HG03025 (cell line): ENCODE measurements around the gene TOM1L1.

ENCODE experiments used
- ATAC-seq: cut with Tn5 transposase; IDR thresholded peaks from one replicate; pipeline ENCODE4 v1.9.1; 2021; ENCODE audit warnings: mild to moderate bottlenecking, moderate library complexity; ENCODE audit not compliant: unreplicated experiment, low FRiP score

TOM1L1 gene

DNA sequence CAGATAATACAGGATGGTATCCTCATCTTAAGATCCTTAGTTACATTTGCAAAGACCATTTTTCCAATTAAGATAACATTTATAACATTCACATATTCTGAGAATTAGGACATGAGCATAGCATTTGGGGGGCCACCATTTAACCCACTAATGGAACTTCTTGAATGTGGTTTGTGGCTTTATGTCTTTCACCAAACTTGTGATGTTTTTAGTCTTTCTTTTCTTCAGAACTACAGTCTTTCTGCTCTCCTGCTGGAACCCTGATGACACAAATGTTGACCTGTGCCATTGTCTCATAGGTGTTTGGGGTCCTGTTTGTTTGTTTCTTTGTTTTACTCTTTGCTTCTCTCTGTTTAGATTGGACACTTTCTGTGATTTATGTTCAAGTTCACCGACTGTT is 44.6 kb downstream of the TOM1L1 start:
- ATAC-seq, result no peak

DNA sequence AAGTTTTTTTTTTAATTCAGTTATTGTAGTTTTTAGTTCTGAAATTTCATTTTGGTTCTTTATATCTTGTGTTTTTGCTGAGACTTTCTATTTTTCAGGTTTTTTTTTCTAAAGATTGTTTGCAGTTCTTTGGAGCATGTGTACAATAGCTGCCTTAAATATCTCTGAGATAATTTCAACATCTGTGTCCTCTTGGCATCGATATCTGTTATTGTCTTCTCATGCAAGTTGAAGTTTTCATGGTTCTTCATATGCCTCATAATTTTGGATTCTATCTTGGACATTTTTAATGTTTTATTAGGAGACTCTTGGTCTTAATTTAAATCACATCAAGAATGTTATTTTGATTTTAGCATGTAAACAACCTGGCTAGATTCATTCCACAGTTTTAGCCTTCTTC is 45.0 kb downstream of the TOM1L1 start:
- ATAC-seq, result no peak

DNA sequence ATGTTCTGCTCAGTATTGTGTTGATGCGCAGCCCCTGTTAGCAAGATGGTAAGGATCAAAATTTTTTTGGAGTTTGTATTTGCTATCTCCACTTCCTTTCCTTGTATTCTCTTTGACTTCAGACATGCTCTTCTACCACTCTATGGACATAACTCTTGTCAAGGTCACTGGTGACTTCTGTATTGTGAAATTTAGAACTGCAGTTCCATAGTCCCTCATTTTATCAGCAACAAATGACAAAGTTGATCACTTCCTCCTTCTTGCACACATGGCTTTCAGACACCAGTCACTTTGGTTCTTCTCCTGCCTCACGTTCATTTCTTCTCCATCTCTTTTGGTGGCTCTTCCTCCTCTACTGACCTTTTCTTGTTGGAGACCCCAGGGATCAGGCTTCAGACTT is 46.7 kb downstream of the TOM1L1 start:
- no peak for ATAC-seq

DNA sequence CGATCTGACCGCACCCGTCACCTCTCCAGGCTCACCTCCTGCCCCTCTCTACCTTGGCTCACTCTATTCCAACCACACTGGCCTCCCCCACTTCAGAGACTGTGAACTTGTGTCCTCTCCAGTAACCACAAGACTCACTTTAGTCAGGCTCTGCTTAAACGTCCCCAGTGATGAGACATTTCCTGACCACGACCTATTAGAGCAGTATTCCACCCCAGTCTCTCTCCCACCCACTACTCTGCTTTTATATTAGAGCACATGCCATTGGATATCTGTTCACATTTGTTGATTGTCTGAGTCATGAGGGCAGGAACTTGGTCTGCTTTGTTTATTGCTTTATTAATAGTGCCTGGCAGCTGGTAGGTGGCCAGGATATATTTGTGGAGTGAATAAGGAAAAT is 47.7 kb downstream of the TOM1L1 start:
- no peak for ATAC-seq

DNA sequence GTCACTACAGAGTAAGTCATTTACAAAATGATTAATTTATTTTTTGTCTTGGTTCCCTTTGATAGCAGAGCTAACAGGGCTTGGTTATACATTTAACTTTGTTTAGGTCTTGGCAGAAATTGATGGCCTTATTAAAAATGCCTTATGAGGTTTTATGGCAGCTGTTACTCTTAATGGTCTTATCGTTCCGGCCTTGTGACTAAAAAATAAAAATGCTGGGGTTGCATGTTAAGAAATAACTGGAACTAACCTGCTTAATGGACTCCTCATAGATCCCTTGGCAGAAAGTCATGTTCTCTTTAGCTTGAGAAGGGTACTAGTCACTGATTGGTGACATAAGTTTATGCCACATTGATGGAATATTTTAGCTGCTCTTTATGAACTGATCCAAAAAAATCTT is 49.5 kb downstream of the TOM1L1 start:
- no peak for ATAC-seq

DNA sequence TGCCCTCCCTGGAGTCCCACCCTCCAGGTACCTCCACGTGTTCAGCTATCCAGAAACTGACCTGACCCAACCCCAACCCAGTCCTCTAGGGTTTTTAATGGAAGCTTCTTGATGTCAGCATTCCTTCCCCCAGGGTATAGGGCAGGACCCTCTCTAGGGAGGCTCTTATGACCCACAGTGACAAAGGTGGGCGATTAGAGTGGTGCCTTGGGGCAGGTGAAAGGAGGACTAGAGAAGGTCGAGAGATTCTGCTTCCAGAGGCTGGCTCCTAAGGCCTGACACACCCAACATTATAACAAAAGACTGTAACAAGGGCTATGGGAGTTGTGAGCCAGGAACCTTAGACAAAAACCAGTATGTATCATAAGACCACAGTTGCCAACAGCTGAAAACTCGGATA is 50.6 kb downstream of the TOM1L1 start:
- ATAC-seq, result no peak

DNA sequence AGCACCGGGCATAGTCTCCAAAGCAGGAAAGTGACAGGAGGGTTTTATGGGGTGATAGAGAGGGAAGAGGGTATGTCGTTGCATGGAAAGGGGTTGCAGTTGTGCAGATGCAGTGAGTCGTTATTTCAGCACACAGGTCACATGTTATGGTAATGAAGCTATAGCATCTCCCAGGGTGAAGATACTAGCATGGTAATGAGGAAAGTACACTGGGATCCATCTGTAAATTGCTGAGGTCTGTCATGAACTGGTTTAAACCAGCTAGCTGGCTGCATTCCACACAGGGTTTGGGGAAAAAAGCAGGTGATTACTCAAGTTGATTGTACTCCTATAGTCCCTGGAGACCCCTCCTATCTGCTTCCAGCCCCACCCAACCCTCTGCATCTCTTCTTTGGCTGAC is 56.1 kb downstream of the TOM1L1 start:
- ATAC-seq, result no peak

DNA sequence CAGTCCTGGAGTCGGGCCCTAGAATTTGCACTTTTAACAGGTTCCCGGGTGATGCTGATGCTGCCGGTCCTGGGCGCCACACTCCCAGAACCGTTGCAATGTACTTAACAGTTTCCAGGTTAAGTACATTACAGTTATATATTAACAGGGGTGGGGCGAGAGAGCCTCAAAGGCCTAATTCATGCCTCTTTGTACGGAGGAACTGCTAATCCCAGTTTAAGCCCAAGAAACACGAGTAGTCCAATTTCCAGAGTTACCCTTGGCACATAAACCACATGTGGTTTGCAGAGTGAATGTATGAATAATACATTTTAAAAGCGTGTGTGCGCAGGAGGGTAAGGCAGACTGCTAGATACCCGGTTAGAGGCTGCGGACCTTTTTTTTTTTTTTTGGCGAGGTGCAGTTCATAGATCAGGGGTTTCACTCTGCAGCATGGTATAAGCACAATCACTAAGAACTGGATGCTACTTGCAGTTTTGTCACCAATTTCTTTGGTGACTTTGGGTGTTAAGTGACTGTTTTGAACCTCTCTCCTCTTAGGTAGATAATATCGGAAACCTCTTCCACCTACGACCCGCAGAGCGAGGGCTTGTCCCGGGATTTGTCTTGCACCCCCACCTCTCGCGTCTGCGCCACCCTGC is 67.1 kb downstream of the TOM1L1 start:
- ATAC-seq, result peak; percentile 22

DNA sequence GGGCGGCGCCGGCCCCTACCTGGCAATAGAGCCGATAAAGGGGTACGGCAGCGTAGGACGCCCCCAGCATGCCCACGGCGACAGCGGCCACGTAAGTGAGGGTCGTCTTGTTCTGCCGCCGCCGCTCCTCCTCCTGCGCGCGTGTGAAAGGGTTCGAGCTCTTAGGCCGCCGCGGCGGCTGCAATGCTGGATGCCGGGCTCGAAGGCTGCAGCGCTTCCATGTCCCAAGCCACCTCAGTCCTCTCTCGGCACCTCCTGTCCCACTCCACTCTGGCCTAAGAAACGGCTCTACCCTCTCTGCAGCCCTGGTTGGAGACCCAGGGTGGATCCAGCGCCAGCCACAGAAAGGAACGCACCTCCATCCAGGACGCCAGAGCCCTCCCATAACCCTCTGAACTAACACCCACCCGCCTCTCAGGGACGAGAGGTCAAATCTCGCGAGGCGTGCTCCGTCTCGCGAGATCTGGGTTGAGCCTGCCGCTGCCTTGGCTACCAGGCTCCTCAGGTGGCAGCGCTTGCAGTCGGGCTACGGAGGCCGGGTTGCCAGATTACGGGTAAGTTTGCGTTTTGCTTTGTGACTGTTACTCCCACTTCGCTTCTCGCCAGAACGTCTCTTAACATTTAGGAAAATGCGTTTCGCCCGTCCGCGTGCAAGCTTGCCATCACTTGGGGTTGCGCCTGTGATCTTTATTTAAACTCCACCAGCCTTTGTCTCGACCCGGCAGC is 67.8 kb downstream of the TOM1L1 start, which contains the start of the genes COX11 and STXBP4:
Gene COX11 (minus strand): TSS at position 393 of the 726 bp plus-strand sequence. CDS start 8 bp downstream, at position 385.
Gene STXBP4 (plus strand): TSS at position 504 of the 726 bp plus-strand sequence. CDS start 17,455 bp downstream, outside the sequence.
- peak; percentile 94 for ATAC-seq

DNA sequence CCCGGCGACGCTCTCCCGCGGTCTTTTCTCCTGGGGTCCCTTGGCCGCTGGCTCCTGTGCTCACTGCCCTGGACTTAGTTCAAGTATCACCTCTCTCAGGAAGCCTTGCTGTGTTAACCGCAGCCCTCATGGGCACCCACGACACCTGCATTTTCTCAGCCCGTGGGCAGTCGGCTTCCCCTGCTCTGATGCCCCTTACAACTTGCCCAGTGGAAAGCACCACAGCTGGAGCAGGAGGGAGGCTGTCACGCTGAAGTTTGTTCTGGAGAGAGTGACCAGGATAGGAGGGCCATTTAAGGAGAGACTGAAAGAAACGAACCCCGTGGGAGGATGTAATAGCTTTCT is 68.3 kb downstream of the TOM1L1 start:
- peak; percentile 32 for ATAC-seq

DNA sequence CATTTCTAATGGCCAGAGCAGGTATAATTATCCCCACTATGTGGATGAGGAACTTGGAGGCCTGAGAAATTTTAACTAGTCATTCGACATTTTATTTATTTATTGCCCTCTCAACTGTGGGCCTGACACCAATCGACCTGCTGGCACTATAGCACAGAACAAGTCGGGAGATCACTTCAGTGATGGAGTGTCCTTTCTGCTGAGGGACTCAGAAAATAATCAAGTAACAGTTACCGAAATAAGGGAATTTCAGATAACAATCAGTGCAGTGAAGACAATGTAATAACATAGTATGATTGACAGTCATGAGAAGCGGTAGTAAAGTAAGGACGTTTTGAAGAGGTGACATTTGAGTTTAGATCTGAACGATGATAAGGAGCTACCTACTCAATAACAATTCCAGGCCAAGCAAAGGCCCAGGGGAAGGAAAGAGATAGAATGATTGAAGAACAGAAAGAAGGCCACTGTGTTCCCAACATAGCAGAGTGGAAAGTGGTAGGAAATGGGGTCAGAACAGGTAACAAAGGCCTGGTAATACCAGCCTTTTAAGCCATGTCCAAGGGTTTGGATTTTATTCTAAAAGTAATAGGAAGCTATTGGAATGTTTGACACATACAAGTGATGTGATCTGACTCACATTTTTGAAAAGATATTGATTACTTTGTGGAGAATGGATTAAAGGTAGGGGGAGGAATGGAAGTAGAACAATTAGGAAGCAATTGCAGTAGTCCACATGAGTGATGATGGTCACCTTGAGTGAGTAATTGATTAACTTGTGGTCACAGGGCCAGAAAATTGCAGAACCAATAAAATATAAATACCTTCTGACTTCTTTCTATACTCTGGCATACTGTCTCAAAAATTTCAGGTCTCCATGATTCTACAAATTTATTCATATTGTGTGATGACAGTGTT is 69.3 kb downstream of the TOM1L1 start:
- ATAC-seq, result no peak

DNA sequence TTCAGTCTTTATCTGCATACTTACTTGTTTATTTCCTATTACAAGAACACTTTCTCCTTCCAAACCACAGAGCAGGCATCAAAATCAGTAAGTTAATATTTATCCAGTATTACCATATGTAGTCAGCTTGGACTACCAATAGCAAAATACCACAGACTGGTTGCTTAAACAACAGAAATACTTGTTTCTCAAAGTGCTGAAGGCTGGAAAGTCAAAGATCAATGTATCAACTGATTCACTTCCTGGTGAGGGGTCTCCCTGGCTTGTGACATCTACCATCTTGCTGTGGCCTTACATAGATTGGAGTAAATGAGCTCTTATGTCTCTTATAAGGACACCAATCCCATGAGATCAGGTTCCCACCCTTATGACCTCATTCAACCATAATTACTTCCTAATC is 70.5 kb downstream of the TOM1L1 start:
- no peak for ATAC-seq

DNA sequence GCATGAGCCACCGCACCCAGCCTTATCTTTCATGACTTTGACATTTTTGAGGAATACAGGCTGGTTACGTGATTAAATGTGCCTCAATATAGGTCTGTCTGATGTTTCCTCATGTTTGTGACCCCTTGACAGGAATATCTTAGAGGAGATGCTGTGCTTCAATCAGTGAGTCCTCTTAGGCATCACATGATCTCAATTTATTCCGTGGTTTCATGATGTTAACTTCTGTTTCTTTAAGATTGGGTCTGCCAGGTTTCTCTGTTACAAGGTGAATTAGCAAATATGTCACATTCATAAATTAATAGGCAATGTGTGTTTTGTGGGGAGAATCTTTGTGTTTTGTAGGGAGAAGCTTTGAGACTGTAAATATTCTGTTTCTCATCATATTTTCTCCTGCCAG is 71.2 kb downstream of the TOM1L1 start:
- ATAC-seq, result no peak

DNA sequence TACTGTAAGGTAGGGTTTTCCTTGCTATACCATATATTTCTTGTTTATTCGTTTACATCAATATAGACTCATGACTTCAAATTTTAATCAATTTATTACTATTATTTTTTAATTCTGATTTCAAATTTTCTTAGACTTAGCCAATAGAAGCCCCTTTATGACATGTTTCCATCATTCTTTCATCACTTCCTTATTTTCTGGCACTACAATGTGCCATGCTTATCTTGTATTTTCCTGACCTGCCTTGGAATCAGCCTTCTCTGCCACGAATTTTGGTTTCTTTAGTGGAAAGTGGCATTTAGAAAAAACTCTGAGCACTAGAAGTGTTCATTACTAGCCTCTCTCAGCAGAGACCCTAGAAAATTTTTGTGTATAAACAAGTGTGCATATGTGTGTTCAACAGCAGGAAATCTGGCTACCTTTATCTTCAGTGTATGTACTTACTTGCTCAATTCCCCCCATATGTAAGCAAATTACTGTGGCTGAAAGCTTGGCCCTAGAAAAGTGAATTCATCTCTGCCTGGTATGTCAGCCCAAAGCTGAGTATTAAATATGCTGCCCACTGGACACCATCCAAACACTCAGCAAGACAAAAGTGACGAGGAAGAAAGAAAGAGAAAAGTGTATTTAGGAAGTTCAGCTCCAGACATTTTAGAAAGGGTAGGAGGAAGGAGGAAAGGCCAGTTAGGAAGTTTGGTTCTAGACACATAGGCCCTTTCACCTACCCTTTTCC is 71.9 kb downstream of the TOM1L1 start:
- no peak for ATAC-seq

DNA sequence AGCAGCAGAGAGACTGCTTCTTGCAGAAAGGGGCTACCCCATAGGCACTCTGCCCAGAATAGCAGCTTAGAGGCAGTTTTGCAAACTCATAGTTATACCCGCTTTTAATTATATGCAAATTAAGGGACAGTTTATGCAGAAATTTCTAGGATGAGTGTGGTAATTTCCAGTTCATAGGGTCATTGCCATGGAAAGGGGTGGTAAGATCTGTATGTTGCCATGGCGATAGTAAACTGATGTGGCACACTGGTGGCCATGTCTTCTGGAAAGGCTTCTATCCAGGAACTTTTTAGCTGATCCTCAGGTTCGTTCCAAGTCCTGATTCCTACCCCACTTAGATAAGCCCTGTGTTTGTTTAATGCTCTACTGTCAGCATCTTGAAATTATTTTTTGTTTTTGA is 74.1 kb downstream of the TOM1L1 start:
- no peak for ATAC-seq

DNA sequence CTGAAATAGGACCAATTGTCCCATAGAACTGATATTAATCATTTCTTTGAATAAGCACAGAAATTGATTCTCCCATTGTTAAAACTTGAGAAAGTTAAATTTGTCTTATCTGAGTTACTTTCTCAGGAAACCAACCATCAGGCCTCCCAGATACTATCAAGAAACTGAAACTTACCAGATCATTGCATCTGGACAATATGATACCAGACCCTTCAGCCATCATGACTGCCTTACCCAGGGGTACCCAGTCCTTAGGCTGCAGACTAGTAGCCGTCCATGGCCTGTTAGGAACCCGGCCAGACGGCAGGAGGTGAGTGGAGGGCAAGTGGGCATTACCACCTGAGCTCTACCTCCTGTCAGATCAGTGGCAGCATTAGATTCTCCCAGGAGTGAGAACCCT is 75.7 kb downstream of the TOM1L1 start:
- no peak for ATAC-seq

DNA sequence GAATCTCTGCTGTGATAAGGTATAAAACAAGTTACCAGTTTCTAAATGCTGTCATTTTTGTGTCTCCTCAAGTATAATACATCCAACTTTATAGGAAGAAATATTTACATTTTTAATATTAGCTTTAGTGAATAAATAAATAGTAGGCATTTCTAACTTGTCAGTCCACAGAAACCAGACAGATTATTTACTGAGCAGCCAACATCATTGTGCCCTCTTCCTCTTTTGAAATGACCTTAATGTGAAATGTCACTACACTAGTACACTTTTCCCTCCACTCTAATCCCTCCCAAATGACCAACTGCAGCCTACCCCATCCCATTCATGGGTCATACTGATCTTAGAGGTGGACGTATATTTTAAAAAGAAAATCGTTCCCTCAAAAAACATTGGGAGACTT is 77.1 kb downstream of the TOM1L1 start:
- ATAC-seq, result no peak

DNA sequence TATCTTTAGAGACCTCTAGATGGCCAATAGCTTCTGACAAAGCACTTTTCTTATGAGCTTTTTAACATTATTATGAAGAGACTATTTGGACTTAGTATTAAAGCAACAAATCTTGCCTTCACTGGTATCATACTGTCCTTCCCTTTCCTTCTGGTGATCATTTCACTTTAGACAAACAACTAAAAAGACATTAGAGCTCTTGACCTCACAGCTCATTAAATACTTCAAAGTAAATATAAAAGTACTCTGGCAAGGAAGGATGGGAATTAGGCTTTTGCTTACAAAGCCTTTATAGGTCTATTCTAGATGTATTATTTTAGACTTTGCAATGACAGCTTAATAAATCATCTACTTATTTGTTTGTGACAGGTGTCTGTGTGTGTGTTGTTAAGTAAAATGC is 79.0 kb downstream of the TOM1L1 start:
- ATAC-seq, result no peak

DNA sequence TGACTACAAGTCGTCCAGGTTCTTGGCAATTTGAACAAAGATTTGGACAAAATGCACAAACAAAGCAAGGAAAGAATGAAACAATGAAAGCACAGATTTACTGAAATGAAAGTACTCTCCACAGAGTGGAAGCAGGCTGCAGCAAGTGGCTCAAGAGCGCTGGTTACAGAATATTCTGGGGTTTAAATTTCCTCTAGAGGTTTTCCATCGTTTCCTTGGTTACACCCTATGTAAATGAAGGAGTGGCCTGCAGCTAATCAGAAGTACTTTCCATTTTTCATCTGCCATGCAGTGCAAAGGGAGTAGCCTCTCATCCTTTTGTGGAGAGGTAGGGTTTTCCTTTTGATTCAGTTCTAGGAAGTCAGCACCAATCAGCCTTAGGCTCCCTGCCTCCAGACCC is 79.7 kb downstream of the TOM1L1 start:
- no peak for ATAC-seq

DNA sequence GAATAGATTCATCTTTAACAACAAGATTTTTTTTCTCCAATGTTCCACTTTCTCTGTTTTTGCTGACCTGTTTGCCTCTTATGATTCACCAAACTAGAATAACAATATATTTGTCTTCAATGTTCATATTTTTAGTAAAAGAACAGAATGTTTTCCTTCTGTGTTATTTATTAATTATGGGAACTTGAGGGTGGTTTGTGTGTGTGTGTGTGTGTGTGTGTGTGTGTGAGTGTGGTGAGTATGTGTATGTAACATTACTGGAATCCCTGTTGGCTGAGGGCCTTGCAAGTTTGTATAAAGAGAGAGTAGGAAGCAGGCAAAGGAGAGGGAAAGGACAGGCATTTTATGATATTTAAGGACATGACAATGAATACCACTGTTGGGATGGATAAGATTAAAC is 81.7 kb downstream of the TOM1L1 start:
- no peak for ATAC-seq

DNA sequence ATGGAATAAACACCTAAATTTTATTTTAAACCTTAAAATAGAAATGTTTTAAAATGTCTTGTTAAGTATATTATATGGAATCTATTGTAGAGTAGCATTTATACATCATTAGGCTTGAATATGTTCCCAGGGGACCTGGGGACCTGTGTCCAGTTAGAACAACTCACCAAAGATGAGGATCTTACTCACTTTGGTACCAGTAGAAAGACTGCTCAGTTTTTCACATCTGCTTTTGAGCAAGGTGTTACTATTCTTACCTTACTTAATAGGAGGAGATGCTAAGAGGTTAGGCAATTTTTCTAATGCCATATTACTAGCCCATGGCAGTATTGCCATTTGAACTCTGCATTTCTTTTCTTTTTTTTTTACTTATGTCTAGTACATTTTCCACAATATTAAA is 82.6 kb downstream of the TOM1L1 start:
- no peak for ATAC-seq
